ENCODE results near the gene LRRC51. TPM values are rescaled to one million over a fixed set of nuclear protein-coding genes. Genes with fewer than 3 reads are reported as not detected.

Gene LRRC51
- total RNA-seq: 2.9 and 6.2 TPM in 2 replicates

GRCh38 chr11:72080326-72081183 is at the start of gene LRRC51, which contains the start of gene NUMA1:
LRRC51 (plus strand) TSS chr11:72080850; CDS start chr11:72089084, 8,234 bp downstream.
NUMA1 (minus strand) TSS chr11:72080542; CDS start chr11:72035943, 44,599 bp downstream.

GRCh38 chr11:72102946-72103753 is 22.5 kb downstream of the LRRC51 start, which contains the start of gene LAMTOR1:
LAMTOR1 (minus strand) TSS chr11:72103297; CDS start chr11:72103224, 73 bp downstream.

GRCh38 chr11:72105888-72106287 is 25.2 kb downstream of the LRRC51 start, which contains the start of gene TOMT:
TOMT (plus strand) TSS chr11:72105924; CDS start chr11:72105952, 28 bp downstream.

GRCh38 chr11:72112143-72112977 is 31.7 kb downstream of the LRRC51 start, which contains the start of gene ANAPC15:
ANAPC15 (minus strand) TSS chr11:72112695; CDS start chr11:72111276, 1,419 bp downstream.

GRCh38 chr11:72135473-72135872 is 54.8 kb downstream of the LRRC51 start, which contains the start of gene FOLR3:
FOLR3 (plus strand) TSS chr11:72135725; CDS start chr11:72135953, 228 bp downstream.

Small RNA genes within 50 kb of the gene (small RNA-seq; reads per million reads assigned to genes)
- not detected for gene MIR3165
- not detected for gene RNU6-72P

Other genes with a start within 250 kb of the LRRC51 start
- not detected in 2 replicates for gene DEFB108B, start 247.7 kb upstream of the LRRC51 start, total RNA-seq
- gene DEFB131B, start 202.4 kb upstream of the LRRC51 start, total RNA-seq: not detected in 2 replicates
- gene XNDC1N, start 152.3 kb upstream of the LRRC51 start, total RNA-seq: 8.1 and 10.5 TPM in 2 replicates
- 52.7 and 66.3 TPM in 2 replicates for gene RNF121, start 151.8 kb upstream of the LRRC51 start, total RNA-seq
- 5.4 and 9.1 TPM in 2 replicates for gene IL18BP, start 81.9 kb upstream of the LRRC51 start, total RNA-seq
- 168 and 194 TPM in 2 replicates for gene NUMA1, start 308 bp upstream of the LRRC51 start, total RNA-seq
- gene LAMTOR1, start 22.4 kb downstream of the LRRC51 start, total RNA-seq: 116 and 118 TPM in 2 replicates
- 0.10 TPM in 1 of 2 replicates, not detected in the other for gene TOMT, start 25.1 kb downstream of the LRRC51 start, total RNA-seq
- 25.8 and 28.3 TPM in 2 replicates for gene ANAPC15, start 31.8 kb downstream of the LRRC51 start, total RNA-seq
- gene FOLR3, start 54.9 kb downstream of the LRRC51 start, total RNA-seq: not detected in 2 replicates
- gene FOLR1, start 111.3 kb downstream of the LRRC51 start, total RNA-seq: not detected in 2 replicates
- not detected in 2 replicates for gene FOLR2, start 135.9 kb downstream of the LRRC51 start, total RNA-seq
- 67.0 and 80.4 TPM in 2 replicates for gene INPPL1, start 143.9 kb downstream of the LRRC51 start, total RNA-seq
- not detected in 2 replicates for gene PHOX2A, start 163.3 kb downstream of the LRRC51 start, total RNA-seq